Measurements from ENCODE around the gene SLC4A11. TPM values are rescaled to one million over a fixed set of nuclear protein-coding genes. Genes with fewer than 3 reads are reported as not detected.

SLC4A11 gene
- total RNA-seq, 1 donor from 2014 or later: under 0.01 TPM

- H3K27ac ChIP-seq (ENCODE audit: low read depth, low read length): no peak overlapping the region
- H3K36me3 ChIP-seq (ENCODE audit: control insufficient read depth in 3 of 3, insufficient read depth in 3 of 3, low read length in 3 of 3): peaks cover 54 to 67% (median 63%) of the 10 kb centered on the region in 3 donors
These were observed 36.3 kb upstream of the SLC4A11 start for GRCh38 chr20:3275064-3275935.

GRCh38 chr20:3273371-3273770, 34.4 kb upstream of the SLC4A11 start:
- Histone ChIP-seq H3K36me3 (ENCODE audit: control insufficient read depth in 3 of 3, insufficient read depth in 3 of 3, low read length in 3 of 3) (peaks cover 43 to 62% (median 56%) of the 10 kb centered on the region in 3 donors), H3K27me3 (ENCODE audit: control insufficient read depth in 3 of 3, insufficient read depth in 3 of 3, low read length in 3 of 3) (no peaks in the 10 kb centered on the region), H3K9me3 (ENCODE audit: control insufficient read depth in 3 of 3, low read length in 3 of 3) (no peaks in the 10 kb centered on the region), H3K4me3 (ENCODE audit: low read length in 3 of 3) (no peak overlapping the region), H3K27ac (ENCODE audit: low read depth, low read length) (no peak overlapping the region), H3K4me1 (ENCODE audit: control insufficient read depth in 3 of 3, insufficient read depth in 3 of 3, low read length in 3 of 3) (peaks cover 12 to 28% (median 26%) of the 10 kb centered on the region in 3 donors), H3K9ac (ENCODE audit: low read depth in 1 of 3, low read length in 3 of 3) (no peak overlapping the region)

More at GRCh38 chr20:3275064-3275935, 36.3 kb upstream of the SLC4A11 start:
- H3K9me3 ChIP-seq (ENCODE audit: control insufficient read depth in 3 of 3, low read length in 3 of 3): no peaks in the 10 kb centered on the region
- peaks cover 12 to 28% (median 26%) of the 10 kb centered on the region in 3 donors for H3K4me1 ChIP-seq (ENCODE audit: control insufficient read depth in 3 of 3, insufficient read depth in 3 of 3, low read length in 3 of 3)
- H3K9ac ChIP-seq (ENCODE audit: low read depth in 1 of 3, low read length in 3 of 3): peak overlapping the region in 1 of 3 donors; percentile 1
- peak overlapping the region in 1 of 3 donors; percentile 22 for H3K4me3 ChIP-seq (ENCODE audit: low read length in 3 of 3)
- H3K27me3 ChIP-seq (ENCODE audit: control insufficient read depth in 3 of 3, insufficient read depth in 3 of 3, low read length in 3 of 3): no peaks in the 10 kb centered on the region

DNA sequence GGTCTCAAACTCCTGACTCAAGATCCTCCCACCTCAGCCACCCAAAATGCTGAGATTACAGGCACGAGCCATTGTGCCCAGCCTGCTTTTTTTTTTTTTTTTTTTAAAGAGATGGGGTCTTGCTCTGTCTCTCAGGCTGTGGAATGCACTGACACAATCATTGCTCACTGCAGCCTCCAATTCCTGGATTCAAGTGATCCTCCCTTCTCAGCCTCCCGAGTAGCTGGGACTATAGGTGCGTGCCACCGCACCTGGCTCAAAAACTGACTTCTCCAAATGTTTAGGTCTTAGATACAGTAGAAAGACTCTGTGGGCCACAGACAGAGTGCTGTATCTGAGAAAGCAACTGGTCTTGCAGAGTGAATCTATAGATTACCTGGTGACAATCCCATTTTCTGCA, 31.1 kb upstream of the SLC4A11 start:
- no peak overlapping the region for H3K4me3 ChIP-seq (ENCODE audit: low read length in 3 of 3)
- H3K27ac ChIP-seq (ENCODE audit: low read depth, low read length): no peak overlapping the region
- no peak overlapping the region for H3K9ac ChIP-seq (ENCODE audit: low read depth in 1 of 3, low read length in 3 of 3)
- H3K4me1 ChIP-seq (ENCODE audit: control insufficient read depth in 3 of 3, insufficient read depth in 3 of 3, low read length in 3 of 3): peaks cover 3 to 5% (median 4%) of the 10 kb centered on the region in 3 donors
- no peaks in the 10 kb centered on the region for H3K27me3 ChIP-seq (ENCODE audit: control insufficient read depth in 3 of 3, insufficient read depth in 3 of 3, low read length in 3 of 3)
- H3K36me3 ChIP-seq (ENCODE audit: control insufficient read depth in 3 of 3, insufficient read depth in 3 of 3, low read length in 3 of 3): peaks cover 31 to 42% (median 39%) of the 10 kb centered on the region in 3 donors
- no peaks in the 10 kb centered on the region for H3K9me3 ChIP-seq (ENCODE audit: control insufficient read depth in 3 of 3, low read length in 3 of 3)

GRCh38 chr20:3262566-3262965, 23.6 kb upstream of the SLC4A11 start:
- no peaks in the 10 kb centered on the region for H3K4me1 ChIP-seq (ENCODE audit: control insufficient read depth in 3 of 3, insufficient read depth in 3 of 3, low read length in 3 of 3)
- H3K36me3 ChIP-seq (ENCODE audit: control insufficient read depth in 3 of 3, insufficient read depth in 3 of 3, low read length in 3 of 3): peaks cover 40 to 52% (median 46%) of the 10 kb centered on the region in 3 donors
- no peaks in the 10 kb centered on the region for H3K9me3 ChIP-seq (ENCODE audit: control insufficient read depth in 3 of 3, low read length in 3 of 3)
- no peak overlapping the region for H3K9ac ChIP-seq (ENCODE audit: low read depth in 1 of 3, low read length in 3 of 3)
- no peak overlapping the region for H3K27ac ChIP-seq (ENCODE audit: low read depth, low read length)
- H3K27me3 ChIP-seq (ENCODE audit: control insufficient read depth in 3 of 3, insufficient read depth in 3 of 3, low read length in 3 of 3): no peaks in the 10 kb centered on the region
- H3K4me3 ChIP-seq (ENCODE audit: low read length in 3 of 3): no peak overlapping the region

GRCh38 chr20:3258429-3258828, 19.4 kb upstream of the SLC4A11 start:
- peaks cover 51 to 63% (median 62%) of the 10 kb centered on the region in 3 donors for H3K36me3 ChIP-seq (ENCODE audit: control insufficient read depth in 3 of 3, insufficient read depth in 3 of 3, low read length in 3 of 3)
- no peak overlapping the region for H3K27ac ChIP-seq (ENCODE audit: low read depth, low read length)
- no peak overlapping the region for H3K4me3 ChIP-seq (ENCODE audit: low read length in 3 of 3)
- H3K9ac ChIP-seq (ENCODE audit: low read depth in 1 of 3, low read length in 3 of 3): no peak overlapping the region
- no peaks in the 10 kb centered on the region for H3K4me1 ChIP-seq (ENCODE audit: control insufficient read depth in 3 of 3, insufficient read depth in 3 of 3, low read length in 3 of 3)
- no peaks in the 10 kb centered on the region for H3K27me3 ChIP-seq (ENCODE audit: control insufficient read depth in 3 of 3, insufficient read depth in 3 of 3, low read length in 3 of 3)
- no peaks in the 10 kb centered on the region for H3K9me3 ChIP-seq (ENCODE audit: control insufficient read depth in 3 of 3, low read length in 3 of 3)

- Histone ChIP-seq H3K4me3 (ENCODE audit: low read length in 3 of 3) (no peak overlapping the region), H3K4me1 (ENCODE audit: control insufficient read depth in 3 of 3, insufficient read depth in 3 of 3, low read length in 3 of 3) (no peaks in the 10 kb centered on the region), H3K36me3 (ENCODE audit: control insufficient read depth in 3 of 3, insufficient read depth in 3 of 3, low read length in 3 of 3) (peaks cover 59 to 71% (median 62%) of the 10 kb centered on the region in 3 donors), H3K27ac (ENCODE audit: low read depth, low read length) (no peak overlapping the region), H3K9me3 (ENCODE audit: control insufficient read depth in 3 of 3, low read length in 3 of 3) (no peaks in the 10 kb centered on the region), H3K9ac (ENCODE audit: low read depth in 1 of 3, low read length in 3 of 3) (no peak overlapping the region), H3K27me3 (ENCODE audit: control insufficient read depth in 3 of 3, insufficient read depth in 3 of 3, low read length in 3 of 3) (no peaks in the 10 kb centered on the region)
These were observed 16.7 kb upstream of the SLC4A11 start for GRCh38 chr20:3255728-3256127.

DNA sequence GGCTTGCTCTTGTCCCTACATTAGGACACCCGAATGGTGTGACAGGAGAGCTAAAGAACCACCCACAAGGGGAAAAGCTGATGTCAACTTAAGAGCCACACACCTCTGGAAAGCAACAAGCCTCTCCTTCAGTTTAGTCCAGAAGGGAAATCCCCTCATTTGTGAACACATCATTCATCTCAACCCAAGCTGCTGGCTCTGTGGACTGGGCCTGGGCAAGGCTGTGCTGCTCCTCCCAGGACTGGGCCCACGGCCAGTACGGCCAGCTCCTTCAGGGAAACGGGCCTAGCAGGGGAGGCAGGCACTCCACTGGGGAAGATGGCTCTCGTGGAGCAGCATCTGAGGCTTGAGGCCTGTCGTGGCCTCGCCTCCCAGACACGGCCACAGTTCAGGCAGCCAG, 12.8 kb upstream of the SLC4A11 start:
- H3K4me3 ChIP-seq (ENCODE audit: low read length in 3 of 3): no peak overlapping the region
- H3K9ac ChIP-seq (ENCODE audit: low read depth in 1 of 3, low read length in 3 of 3): no peak overlapping the region
- no peaks in the 10 kb centered on the region for H3K9me3 ChIP-seq (ENCODE audit: control insufficient read depth in 3 of 3, low read length in 3 of 3)
- H3K4me1 ChIP-seq (ENCODE audit: control insufficient read depth in 3 of 3, insufficient read depth in 3 of 3, low read length in 3 of 3): peaks cover 10 to 18% (median 17%) of the 10 kb centered on the region in 3 donors
- H3K27me3 ChIP-seq (ENCODE audit: control insufficient read depth in 3 of 3, insufficient read depth in 3 of 3, low read length in 3 of 3): peaks cover 0 to 3% (median 0%) of the 10 kb centered on the region in 3 donors
- H3K36me3 ChIP-seq (ENCODE audit: control insufficient read depth in 3 of 3, insufficient read depth in 3 of 3, low read length in 3 of 3): peaks cover 43 to 55% (median 44%) of the 10 kb centered on the region in 3 donors
- no peak overlapping the region for H3K27ac ChIP-seq (ENCODE audit: low read depth, low read length)

DNA sequence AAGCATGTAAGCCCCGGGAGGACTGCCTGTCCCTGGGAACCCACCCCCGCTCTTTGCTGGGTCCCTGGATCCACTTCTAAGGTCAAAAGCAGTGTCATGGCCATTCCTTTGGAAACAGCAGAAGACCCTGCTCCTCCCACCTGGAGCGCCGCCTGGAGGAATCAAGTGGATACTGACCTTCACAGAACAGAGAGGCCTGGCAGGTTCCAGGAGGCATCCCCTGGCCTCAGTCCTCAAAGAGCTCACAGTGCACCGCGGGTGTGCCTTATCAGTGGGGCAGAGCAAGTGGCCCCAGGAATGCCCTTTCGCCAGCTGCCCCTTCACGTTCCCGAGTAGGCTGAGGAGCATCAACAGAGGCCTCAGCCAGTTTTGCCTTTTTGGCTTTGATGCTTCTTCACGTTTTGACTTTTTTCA, 11.1 kb upstream of the SLC4A11 start:
- no peak overlapping the region for H3K27ac ChIP-seq (ENCODE audit: low read depth, low read length)
- H3K9ac ChIP-seq (ENCODE audit: low read depth in 1 of 3, low read length in 3 of 3): no peak overlapping the region
- H3K4me3 ChIP-seq (ENCODE audit: low read length in 3 of 3): no peak overlapping the region
- H3K4me1 ChIP-seq (ENCODE audit: control insufficient read depth in 3 of 3, insufficient read depth in 3 of 3, low read length in 3 of 3): peaks cover 10 to 18% (median 17%) of the 10 kb centered on the region in 3 donors
- H3K27me3 ChIP-seq (ENCODE audit: control insufficient read depth in 3 of 3, insufficient read depth in 3 of 3, low read length in 3 of 3): peaks cover 0 to 3% (median 0%) of the 10 kb centered on the region in 3 donors
- H3K36me3 ChIP-seq (ENCODE audit: control insufficient read depth in 3 of 3, insufficient read depth in 3 of 3, low read length in 3 of 3): peaks cover 26 to 38% (median 32%) of the 10 kb centered on the region in 3 donors
- no peaks in the 10 kb centered on the region for H3K9me3 ChIP-seq (ENCODE audit: control insufficient read depth in 3 of 3, low read length in 3 of 3)

DNA sequence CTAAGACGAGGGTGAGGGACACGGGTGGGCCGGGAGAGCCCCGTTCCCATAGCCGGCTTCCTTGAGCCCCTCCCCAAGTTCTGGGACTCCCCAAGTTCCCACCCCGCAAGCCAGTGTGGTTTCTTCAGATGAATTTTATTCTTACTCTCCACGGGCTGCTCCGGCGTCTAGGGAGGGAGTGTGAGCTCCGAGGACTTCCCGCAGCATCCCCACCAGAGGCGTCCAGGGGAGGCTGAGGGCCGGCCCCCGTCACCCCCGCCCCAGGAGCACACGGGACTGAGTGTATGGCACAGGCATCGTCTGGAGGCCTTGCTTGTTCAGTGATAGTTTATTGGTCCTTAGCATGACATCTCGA, 10.0 kb upstream of the SLC4A11 start:
- H3K27me3 ChIP-seq (ENCODE audit: control insufficient read depth in 3 of 3, insufficient read depth in 3 of 3, low read length in 3 of 3): peaks cover 0 to 4% (median 3%) of the 10 kb centered on the region in 3 donors
- H3K36me3 ChIP-seq (ENCODE audit: control insufficient read depth in 3 of 3, insufficient read depth in 3 of 3, low read length in 3 of 3): peaks cover 16 to 29% (median 21%) of the 10 kb centered on the region in 3 donors
- no peak overlapping the region for H3K27ac ChIP-seq (ENCODE audit: low read depth, low read length)
- peak overlapping the region in 2 of 3 donors; percentile 45 to 57 for H3K9ac ChIP-seq (ENCODE audit: low read depth in 1 of 3, low read length in 3 of 3)
- peaks cover 10 to 18% (median 17%) of the 10 kb centered on the region in 3 donors for H3K4me1 ChIP-seq (ENCODE audit: control insufficient read depth in 3 of 3, insufficient read depth in 3 of 3, low read length in 3 of 3)
- peak overlapping the region; percentile 29 to 46 (median 30) for H3K4me3 ChIP-seq (ENCODE audit: low read length in 3 of 3)
- H3K9me3 ChIP-seq (ENCODE audit: control insufficient read depth in 3 of 3, low read length in 3 of 3): no peaks in the 10 kb centered on the region

Measured in skeletal muscle tissue (tissue), 4 donors.